Measurements from ENCODE around the gene CASK.
A peak's percentile ranks its signal among the peaks of the same experiment; 100 is the strongest.
"Not testable (repeated sequence)": the region's sequence is repeated elsewhere in the genome, so short reads cannot be mapped to it uniquely, and the experiment has no call there.

CASK gene

GRCh38 chrX:41728125-41728524, 195.2 kb downstream of the CASK start:
- no peak for DNase-seq

DNA sequence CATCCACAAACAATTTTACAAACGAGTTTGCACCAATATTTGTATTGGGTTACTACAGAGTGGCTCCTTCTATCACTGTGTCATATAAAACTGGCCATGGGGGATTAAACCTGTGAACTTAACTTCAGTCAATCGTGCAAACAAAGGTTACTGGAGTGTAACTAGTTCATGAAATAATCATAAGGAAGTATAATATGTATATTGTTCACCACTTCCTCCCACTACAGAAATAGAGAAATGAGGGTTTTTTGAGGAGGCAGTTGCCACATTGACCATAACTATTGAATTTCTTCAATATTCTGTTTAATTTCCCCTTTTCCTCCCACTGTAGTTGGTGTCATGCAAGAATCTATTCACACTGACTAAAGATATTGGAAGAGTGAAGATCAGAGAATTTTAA, 199.5 kb downstream of the CASK start, which contains the start of gene GPR82:
TSS of gene GPR82 (plus strand) at position 356 of the 400 bp plus-strand sequence. CDS start 2,846 bp downstream, outside the sequence.
- DNase-seq = no peak

DNA sequence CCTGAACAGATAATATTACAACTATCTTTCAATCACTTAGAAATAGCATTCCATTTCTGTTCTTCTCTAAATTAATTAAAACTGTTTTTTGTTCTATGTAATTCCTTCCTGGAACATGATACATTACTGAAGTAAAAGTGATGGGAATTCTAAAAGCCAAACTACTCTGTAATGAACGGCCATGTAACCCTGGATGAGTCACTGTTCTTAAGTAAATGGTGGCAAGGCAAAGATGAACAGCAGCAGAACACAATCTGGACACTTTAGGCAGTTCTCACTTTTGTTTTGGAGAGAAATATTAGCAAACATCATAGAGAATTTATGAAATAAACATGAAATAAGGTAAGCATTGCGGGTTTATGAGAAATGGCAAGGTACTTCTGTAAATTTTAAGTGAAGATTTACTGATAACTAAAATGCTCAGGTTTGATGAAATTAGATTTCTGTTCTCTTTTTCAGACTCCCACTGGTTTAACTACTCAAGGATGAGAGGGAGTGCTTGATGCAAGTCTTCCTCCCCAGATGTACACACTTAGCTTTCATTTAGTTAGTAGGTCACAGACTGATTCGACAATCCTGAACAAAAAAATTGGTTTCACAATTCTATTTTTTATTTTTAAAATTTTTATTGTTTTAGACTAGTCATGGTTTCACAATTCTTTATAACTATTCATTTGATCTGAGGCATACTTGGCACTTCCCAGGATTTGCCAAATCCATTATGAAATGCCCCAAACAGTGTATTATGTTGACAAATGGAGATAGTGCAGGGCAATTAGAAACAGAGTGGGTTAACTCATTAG, 200.3 kb downstream of the CASK start:
- DNase-seq = no peak

- no peak for DNase-seq
These were observed 201.1 kb downstream of the CASK start for GRCh38 chrX:41722214-41722613.

DNA sequence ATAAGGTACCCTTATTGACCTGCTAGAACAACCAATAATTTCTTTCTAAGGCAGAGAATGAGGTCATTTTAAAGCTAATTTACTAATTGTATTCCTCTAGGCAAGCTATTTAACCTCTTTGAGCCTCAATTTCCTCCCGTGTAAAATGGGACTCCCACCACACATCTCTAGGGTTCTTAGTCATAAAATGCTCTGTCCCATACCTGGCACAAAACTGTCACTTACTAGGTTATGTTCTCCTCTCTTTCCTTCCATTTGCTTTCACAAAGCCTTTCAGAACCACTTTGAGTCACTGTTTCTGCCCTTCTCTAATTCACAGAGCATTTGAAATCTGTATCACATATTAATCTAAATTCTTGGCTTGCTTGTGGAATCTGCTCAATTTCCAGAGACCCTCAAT, 201.8 kb downstream of the CASK start:
- DNase-seq = no peak

GRCh38 chrX:41720125-41720779, 203.1 kb downstream of the CASK start:
- DNase-seq = peak; percentile 4 to 19

- DNase-seq = not testable (repeated sequence)
These were observed 203.7 kb downstream of the CASK start for GRCh38 chrX:41719610-41720009.

DNA sequence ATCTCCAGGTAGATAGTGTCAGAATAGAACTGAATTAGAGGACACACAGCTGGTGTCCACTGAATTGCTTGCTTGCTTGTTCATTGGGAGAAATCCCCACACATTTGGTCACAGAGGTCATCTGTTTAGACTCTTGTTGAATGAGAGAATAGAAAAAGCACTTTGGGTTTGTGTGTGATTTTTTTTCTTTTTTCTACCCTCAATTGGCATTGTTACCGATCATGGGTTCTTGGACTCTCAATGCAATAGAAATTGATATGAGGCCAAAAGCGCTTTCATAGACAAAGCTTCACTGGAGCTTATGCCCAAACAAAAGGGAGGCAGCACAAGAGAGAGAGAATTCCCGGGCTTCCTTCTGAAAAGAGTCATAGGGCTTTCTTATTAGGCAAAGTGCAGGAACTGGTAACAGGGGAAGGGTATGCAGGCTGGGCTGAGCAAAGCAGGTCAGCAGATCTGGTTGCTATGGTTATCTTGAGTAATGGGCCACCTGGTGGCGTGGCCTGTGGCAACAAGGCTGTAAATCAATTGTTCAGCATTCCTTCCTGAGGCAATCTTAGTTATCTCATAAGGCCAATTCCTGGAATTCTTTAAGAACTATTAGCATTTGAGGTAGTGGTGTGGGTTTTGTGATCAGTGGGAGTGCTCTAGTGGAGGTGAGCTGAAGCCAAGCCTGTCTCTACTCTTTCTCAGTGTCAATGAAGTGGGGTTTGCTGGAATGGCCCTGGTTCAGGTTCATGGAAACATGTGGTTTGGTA, 204.7 kb downstream of the CASK start:
- no peak for DNase-seq

DNA sequence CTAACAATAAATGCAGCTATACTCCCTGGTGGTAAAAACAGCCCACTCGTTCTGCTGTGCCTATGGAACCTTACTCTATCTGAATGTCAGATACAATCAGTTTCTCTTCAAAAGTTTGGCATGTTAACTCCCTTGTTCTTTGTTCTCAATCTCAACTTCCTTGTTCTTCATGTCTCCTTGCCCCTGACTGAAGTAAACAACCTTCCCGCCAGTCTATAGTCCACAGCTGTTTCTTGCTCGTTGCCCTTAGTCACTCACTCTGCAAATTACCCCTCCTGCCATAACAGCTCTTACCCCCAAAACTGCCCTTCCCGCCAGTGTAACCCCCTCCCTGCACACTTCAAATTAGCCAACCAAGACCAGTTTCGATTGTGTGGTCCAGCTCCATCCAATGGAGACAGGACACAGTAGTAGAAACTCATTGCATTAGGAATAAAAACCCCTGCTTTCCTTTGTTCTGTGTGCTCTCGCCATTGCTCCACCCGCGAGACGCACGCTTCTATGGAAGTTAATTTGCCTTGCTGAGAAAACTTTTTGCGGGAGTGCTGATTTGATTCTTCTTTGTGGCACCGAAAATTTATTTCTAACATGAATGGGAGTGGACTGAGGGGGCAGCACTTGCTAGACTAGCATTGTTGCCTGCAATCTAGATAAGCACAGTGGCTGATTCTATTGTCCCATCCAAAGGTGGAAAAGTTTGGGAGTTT, 206.4 kb downstream of the CASK start:
- no peak for DNase-seq

- no peak for DNase-seq
These were observed 207.1 kb downstream of the CASK start for GRCh38 chrX:41716222-41716621.

DNA sequence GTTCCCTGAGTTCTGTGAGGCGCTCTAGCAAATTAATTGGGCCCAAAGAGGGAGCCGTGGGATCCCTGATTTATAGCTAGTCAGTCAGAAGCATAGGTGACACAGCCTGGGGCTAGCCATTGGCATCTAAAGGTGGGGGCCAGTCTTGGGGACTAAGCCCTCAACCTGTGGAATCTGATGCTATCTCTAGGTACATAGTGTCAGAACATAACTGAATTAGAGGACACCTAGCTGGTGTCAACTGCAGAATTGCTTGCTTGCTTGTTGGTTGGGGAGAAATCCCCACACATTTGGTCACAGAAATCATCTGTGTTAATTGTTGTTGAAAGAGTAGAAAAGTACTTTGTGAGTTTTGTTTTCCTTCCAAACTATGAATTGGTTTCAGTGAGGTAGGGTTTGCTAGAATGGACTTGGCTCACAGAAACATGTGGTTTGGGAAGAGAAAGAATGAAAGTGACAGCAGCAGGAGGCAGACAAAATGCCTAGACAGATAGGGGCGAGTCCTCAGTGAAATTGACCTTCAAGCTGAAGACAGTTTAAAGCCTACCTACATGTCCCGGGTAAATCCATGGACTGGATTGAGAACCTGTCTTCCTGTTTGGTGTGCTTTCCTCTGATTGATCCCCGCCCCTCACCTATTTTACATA, 212.2 kb downstream of the CASK start:
- DNase-seq = no peak

GRCh38 chrX:41708486-41708885, 214.9 kb downstream of the CASK start:
- no peak for DNase-seq

DNA sequence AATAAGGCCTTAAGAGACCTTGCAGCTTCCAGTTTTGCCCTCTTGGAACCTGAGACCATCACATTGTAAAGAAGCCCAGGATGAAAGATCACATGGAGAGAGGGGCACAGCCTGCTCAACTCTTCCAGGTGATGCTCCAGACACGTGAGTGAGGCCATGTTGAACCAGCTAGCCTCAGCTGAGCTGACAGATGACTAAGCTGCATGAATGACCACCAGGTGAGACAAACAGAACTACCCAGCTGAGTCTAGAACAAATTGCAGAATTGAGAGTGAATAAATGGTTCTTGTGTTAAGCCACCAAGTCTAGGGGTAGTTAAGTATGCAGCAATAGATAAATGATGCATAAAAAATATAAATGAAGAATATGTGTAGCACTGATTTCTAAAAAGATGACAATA, 216.1 kb downstream of the CASK start:
- no peak for DNase-seq

DNA sequence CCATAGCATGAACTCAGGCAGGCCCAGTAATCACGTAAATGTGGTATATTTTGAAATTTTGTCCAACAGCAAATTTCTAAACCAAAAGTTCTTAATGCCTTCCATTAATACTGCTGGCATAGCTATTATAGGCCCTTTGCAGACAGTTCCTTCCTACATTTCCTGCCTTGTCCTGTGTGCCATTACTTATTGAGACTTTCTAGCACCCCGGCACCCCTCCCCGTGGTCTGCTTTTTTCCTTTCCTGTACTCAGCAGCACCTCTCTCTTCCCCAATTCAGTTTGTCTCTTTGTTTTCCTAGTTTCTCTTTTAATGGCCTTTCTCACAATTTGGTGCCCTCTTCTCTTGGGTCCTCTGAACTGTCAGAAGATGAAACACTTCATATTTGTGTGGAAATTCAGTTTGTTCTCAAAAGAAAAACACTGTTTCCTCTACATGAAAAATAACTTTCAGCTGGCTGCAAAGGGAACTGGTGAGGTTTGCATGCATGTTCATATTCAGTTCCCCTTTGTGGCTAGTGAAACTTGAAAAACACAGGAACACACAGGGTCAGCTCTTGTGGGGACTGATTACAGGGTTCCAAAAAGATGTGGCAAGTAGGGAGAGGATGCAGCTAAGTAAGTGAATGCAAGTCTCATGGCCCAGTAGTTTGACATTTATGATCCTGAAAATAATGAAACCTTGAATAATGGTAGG, 217.5 kb downstream of the CASK start:
- DNase-seq = no peak

DNA sequence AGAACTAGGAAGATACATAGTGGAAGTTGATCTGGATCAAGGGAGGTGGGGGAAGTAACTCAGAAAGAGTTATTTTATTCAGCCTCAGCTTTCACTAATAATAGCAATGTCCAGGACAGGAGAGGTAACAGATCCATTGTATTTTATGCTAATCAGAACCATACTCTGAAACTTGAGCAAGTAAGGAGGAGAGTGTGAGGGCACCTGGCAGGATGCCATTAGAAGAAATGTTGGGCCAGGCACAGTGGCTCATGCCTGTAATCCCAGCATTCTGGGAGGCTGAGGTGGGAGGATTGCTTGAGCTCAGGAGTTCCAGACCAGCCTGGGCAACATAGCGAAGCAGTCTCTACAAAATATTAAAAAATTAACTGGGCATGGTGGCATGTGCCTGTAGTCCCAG, 218.3 kb downstream of the CASK start:
- DNase-seq = no peak

GRCh38 chrX:41703574-41704029, 219.8 kb downstream of the CASK start:
- DNase-seq = no peak

DNA sequence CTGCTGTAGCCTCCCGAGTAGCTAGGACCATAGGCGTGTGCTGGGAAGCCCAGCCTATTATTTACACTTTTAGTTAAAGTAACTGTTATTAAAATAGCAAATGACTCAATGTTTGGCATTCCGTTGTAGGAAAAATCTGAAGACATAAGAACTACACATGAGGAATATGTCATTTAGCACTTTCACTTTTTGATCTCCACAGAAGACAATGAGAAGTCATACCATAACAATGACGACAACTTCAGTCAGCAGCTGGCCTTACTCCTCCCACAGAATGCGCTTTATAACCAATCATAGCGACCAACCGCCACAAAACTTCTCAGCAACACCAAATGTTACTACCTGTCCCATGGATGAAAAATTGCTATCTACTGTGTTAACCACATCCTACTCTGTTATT, 227.9 kb downstream of the CASK start:
- peak in 1 of 2 donors; percentile 2 for DNase-seq

DNA sequence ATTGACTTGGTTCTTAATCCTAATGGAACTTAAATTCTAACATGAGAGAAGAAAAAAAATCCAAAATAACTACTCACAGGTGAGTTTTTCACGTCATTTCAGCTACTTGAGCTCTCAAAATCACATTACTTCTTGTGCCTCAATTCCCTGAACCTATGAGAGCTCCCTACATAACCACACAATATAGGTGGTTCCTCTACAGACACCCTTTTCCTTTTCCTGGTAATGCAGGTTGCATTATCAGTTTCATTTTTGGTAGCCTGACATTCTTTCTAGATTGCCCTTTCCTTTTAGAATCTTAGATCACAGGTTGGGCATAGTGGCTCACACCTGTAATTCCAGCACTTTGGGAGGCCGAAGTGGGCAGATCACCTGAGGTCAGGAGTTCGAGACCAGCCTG, 230.3 kb downstream of the CASK start:
- no peak for DNase-seq

GRCh38 chrX:41692162-41692749, 231.1 kb downstream of the CASK start:
- DNase-seq = no peak

- DNase-seq = no peak
These were observed 233.6 kb downstream of the CASK start for GRCh38 chrX:41689711-41690110.

DNA sequence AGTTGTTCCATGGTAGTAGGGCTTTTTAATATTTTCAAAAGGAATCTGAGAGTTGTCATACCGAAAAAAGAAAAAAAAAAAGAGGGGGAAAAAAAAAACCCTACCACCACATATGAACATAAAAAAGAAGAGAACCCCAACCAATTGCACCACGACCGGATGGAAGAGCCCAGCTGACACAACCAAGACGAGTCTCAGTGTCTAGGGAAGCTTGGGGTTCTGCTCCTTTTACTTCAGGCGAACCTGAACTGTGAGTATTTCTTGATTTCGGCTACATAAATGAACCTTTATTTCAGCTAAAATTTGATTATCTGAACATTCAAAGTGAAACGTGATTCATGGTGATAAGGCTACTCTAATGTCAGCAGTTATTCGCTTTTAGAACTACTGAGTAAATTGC, 234.5 kb downstream of the CASK start, which contains the start of gene GPR34:
TSS of gene GPR34 (plus strand) at position 139 of the 400 bp plus-strand sequence. CDS start 6,661 bp downstream, outside the sequence.
- DNase-seq = no peak
